CD8-positive, alpha-beta memory T cell (primary cell): Measurements from ENCODE around the gene NSMF. TPM values are rescaled to one million over a fixed set of nuclear protein-coding genes. Genes with fewer than 3 reads are reported as not detected.

Experiments
- CTCF ChIA-PET: fragments of 350-600 bp; sonication (Branson Sonifier 250); formaldehyde crosslinking; loops from one replicate; lab custom pipeline; 2021; ENCODE audit warnings: antibody characterized with exemption; lab: Charles Lee
- POLR2A ChIA-PET: fragments of 350-600 bp; sonication (Branson Sonifier 250); formaldehyde crosslinking; loops from one replicate; lab custom pipeline; 2021; ENCODE audit warnings: antibody characterized with exemption; lab: Charles Lee
- DNase-seq, 5 donors: peaks; one replicate each; pipeline versions ENCODE4 v3.0.0 to v3.0.0-alpha.2; 2020 to 2022; ENCODE audit warnings: mixed read lengths in 1 of 5
- H3K27ac ChIP-seq: one replicate; pipeline ENCODE4 v1.7.0; 2013; ENCODE audit warnings: low read depth, mild to moderate bottlenecking, low read length, moderate library complexity
- H3K27me3 ChIP-seq: 2 replicates; pipeline ENCODE4 v1.7.0; 2013; ENCODE audit warnings: low read length, mild to moderate bottlenecking; ENCODE audit not compliant: insufficient read depth, poor library complexity, severe bottlenecking
- H3K36me3 ChIP-seq: 2 replicates; pipeline ENCODE4 v1.7.0; 2013; ENCODE audit warnings: mild to moderate bottlenecking, low read length, moderate library complexity; ENCODE audit not compliant: insufficient read depth
- H3K4me1 ChIP-seq: 2 replicates; pipeline ENCODE4 v1.7.0; 2013; ENCODE audit warnings: mild to moderate bottlenecking, low read length, moderate library complexity; ENCODE audit not compliant: insufficient read depth
- H3K4me3 ChIP-seq: 2 replicates; pipeline ENCODE4 v1.7.0; 2013; ENCODE audit warnings: mild to moderate bottlenecking, low read length
- H3K9me3 ChIP-seq: 2 replicates; pipeline ENCODE4 v1.7.0; 2013; ENCODE audit warnings: mild to moderate bottlenecking, low read length
- H3K27ac Mint-ChIP-seq, 8 donors: one replicate each; pipeline ENCODE4 v1.8.0; 2020 to 2021; ENCODE audit warnings: mixed read lengths in 8 of 8, mild to moderate bottlenecking in 6 of 8, inconsistent platforms in 3 of 8, moderate library complexity in 3 of 8
- H3K27me3 Mint-ChIP-seq, 2 donors: one replicate each; pipeline ENCODE4 v1.8.0; 2020 to 2021; ENCODE audit warnings: mixed read lengths in 2 of 2, mild to moderate bottlenecking in 1 of 2, moderate library complexity in 1 of 2
- H3K36me3 Mint-ChIP-seq, 3 donors: one replicate each; pipeline ENCODE4 v1.8.0; 2020 to 2021; ENCODE audit warnings: mixed read lengths in 3 of 3, inconsistent platforms in 1 of 3, mild to moderate bottlenecking in 1 of 3
- H3K4me1 Mint-ChIP-seq, 3 donors: one replicate each; pipeline ENCODE4 v1.8.0; 2020 to 2021; ENCODE audit warnings: mixed read lengths in 3 of 3, inconsistent platforms in 1 of 3, mild to moderate bottlenecking in 1 of 3
- H3K4me3 Mint-ChIP-seq, 7 donors: one replicate each; pipeline ENCODE4 v1.8.0; 2020 to 2021; ENCODE audit warnings: mixed read lengths in 7 of 7, mild to moderate bottlenecking in 6 of 7, moderate library complexity in 4 of 7, inconsistent platforms in 2 of 7
- H3K9me3 Mint-ChIP-seq, 5 donors: one replicate each; pipeline ENCODE4 v1.8.0; 2020 to 2022; ENCODE audit warnings: mixed read lengths in 5 of 5, mild to moderate bottlenecking in 3 of 5, moderate library complexity in 2 of 5, inconsistent platforms in 1 of 5
- polyA plus RNA-seq: library from polyadenylated mRNA; unstranded; fragments of 300-500 nt; fragmentation: Illumina TruSeq; gene quantifications from one replicate; pipeline ENCODE4 v1.2.3, GENCODE V29; 2021
- total RNA-seq, 2 experiments: library from RNA; stranded (reverse); gene quantifications; one replicate each; pipeline ENCODE4 v1.2.3, GENCODE V29; 2021

The NSMF gene
- total and polyA plus RNA-seq, 3 experiments from 2014 or later = 15.4 to 42.8 (median 40.9) TPM

DNA sequence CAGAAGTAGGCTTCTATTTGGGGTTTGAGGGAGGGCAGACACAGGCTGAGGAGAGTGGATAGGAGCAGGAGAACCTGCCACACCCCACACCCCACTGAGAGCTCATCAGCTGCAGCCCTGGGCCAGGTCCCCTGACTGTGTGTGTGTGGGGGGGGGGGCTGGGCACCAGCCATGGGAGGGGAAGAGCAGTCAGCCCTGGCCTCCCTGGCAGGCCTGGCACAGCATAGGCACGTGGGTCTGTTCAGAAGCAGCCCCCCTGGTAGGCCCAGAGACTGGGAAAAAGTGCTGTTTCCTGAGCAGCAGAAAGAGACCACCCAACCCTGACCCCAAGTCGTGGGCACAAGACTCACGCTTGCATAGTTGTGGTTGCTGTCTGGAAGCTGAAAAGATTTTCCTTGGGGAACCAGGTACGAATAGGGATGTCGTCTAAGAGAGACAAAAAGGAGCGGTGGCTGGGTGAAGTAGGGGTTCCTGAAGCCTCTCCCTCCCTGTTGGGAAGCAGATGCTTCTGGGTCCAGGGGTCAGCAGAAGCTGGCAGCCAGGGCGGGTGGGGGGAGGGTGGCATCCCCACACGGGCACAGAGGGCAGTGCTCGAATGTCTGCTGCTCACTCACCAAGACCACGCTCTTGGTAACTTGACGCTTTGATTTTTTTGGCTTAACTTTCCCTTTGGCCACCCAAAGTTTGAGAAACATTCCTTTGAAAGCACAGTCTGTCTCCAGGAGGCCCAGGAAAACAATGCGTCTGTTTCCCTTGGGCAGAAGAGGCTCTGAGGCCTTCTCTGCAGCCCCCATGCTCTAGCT is 2.9 kb downstream of the NSMF start:
- Mint-ChIP-seq H3K36me3 (peaks cover 0 to 11% (median 0%) of the 10 kb centered on the region in 3 donors), H3K4me3 (peak overlapping the region in 4 of 7 donors; percentile 33 to 70 (median 45)), H3K27ac (peak overlapping the region in 3 of 8 donors; percentile 38 to 71 (median 55)), H3K27me3 (no peaks in the 10 kb centered on the region), H3K4me1 (peaks cover 17 to 52% (median 26%) of the 10 kb centered on the region in 3 donors), H3K9me3 (no peaks in the 10 kb centered on the region)
- Histone ChIP-seq H3K36me3 (no peaks in the 10 kb centered on the region), H3K4me1 (peaks cover 73% of the 10 kb centered on the region), H3K27me3 (no peaks in the 10 kb centered on the region), H3K4me3 (no peak overlapping the region), H3K27ac (no peak overlapping the region), H3K9me3 (no peaks in the 10 kb centered on the region)
- peak in 1 of 5 donors; percentile 0 for DNase-seq
- POLR2A ChIA-PET = no interaction called here
- CTCF ChIA-PET = interaction anchor here (0.8 to 1.5 kb wide), 3 partner anchors 10 to 33 kb away, joined by 3 to 4 read pairs (median 3); partner anchors contain the start of genes EXD3 and NOXA1

DNA sequence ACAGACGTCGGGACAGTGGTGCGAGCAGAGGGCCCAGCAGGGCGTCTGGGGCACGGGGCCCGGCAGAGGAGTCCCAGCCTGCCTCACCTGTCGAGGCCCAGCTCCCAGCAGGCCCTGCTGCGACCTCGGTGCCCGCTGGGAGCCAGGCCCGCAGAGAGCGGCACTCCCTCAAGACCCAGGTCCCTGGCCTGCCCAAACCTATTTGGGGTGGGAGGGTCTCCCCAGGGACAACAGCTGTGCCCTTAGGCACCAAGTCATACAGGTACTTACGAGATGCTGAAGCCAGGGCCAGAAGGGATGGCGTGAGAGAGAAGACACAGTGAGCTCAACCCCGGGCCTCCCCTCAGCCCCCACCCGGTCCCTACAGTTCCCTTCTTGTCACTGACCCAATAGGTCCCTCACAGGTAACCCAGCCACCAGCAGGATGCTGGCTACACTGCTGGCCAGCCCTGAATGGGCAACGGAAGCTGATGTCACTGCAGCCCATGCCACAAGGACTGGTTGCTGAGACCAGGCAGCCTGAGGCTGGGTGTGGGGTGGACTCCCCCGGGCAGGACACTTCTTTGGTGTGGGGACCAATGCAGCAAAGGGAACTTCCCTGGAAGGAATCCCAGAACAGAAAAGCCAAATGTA is 3.7 kb downstream of the NSMF start:
- H3K4me1 Mint-ChIP-seq = peaks cover 23 to 48% (median 26%) of the 10 kb centered on the region in 3 donors
- H3K36me3 Mint-ChIP-seq = peaks cover 0 to 11% (median 0%) of the 10 kb centered on the region in 3 donors
- no peaks in the 10 kb centered on the region for H3K27me3 Mint-ChIP-seq
- DNase-seq = peak in 2 of 5 donors; percentile 0 to 48
- H3K27me3 ChIP-seq = no peaks in the 10 kb centered on the region
- no peaks in the 10 kb centered on the region for H3K9me3 ChIP-seq
- peaks cover 70% of the 10 kb centered on the region for H3K4me1 ChIP-seq
- peaks cover 0 to 3% (median 0%) of the 10 kb centered on the region in 5 donors for H3K9me3 Mint-ChIP-seq
- H3K27ac Mint-ChIP-seq = peak overlapping the region in 2 of 8 donors; percentile 55 to 71
- H3K27ac ChIP-seq = no peak overlapping the region
- peak overlapping the region in 3 of 7 donors; percentile 19 to 70 (median 33) for H3K4me3 Mint-ChIP-seq
- CTCF ChIA-PET = interaction anchor here (0.8 kb wide), 1 partner anchor 33 kb away, joined by 3 read pairs; the partner anchor contains the start of genes EXD3 and NOXA1
- H3K4me3 ChIP-seq = no peak overlapping the region
- H3K36me3 ChIP-seq = no peaks in the 10 kb centered on the region
- POLR2A ChIA-PET = no interaction called here

DNA sequence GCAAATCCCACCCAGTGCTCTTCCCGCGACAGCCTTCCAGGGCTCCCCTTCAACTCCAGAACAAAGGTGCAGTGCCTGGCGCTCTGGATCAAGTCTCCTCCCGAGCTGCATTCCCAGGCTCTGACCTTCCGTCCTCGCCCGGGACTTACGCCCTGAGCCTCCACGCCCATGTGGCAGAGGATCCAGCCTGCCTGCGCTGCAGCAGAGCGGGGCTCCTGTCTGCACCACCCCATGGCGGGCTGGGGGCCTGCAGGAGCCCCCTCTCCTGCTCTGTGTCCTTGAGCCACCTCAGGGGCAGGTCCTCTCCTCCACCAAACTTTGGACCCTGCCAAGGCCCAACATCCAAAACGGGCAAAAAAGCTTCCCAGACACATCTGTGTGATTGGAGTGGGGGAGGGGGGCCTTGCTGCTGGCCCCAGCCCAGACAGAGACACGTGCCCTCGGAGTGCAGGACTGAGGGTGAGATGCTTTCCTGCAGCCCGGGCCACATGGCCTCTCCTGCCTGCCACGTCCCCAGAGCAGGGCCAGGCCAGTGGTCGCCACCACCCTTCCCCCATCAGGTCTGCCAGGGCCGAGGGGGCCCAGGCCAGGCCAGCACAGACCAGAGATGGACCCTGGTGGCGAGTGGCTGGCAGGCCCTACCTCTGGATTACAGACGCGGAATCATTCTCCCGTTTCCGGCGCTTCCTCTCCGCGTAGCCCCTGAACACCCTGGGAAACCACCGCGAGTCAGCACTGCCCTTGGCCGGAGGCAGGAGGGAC is 4.4 kb downstream of the NSMF start:
- peaks cover 0 to 2% of the 10 kb centered on the region in 2 donors for H3K27me3 Mint-ChIP-seq
- H3K4me1 Mint-ChIP-seq = peaks cover 24 to 44% (median 25%) of the 10 kb centered on the region in 3 donors
- H3K27me3 ChIP-seq = no peaks in the 10 kb centered on the region
- peak in 2 of 5 donors; percentile 0 to 48 for DNase-seq
- H3K9me3 ChIP-seq = no peaks in the 10 kb centered on the region
- POLR2A ChIA-PET = no interaction called here
- H3K27ac ChIP-seq = peak overlapping the region; percentile 24
- peak overlapping the region; percentile 37 for H3K4me3 ChIP-seq
- peaks cover 0 to 6% (median 0%) of the 10 kb centered on the region in 5 donors for H3K9me3 Mint-ChIP-seq
- H3K27ac Mint-ChIP-seq = no peak overlapping the region
- peaks cover 70% of the 10 kb centered on the region for H3K4me1 ChIP-seq
- H3K36me3 Mint-ChIP-seq = peaks cover 0 to 11% (median 0%) of the 10 kb centered on the region in 3 donors
- H3K4me3 Mint-ChIP-seq = peak overlapping the region in 1 of 7 donors; percentile 32
- CTCF ChIA-PET = no interaction called here
- H3K36me3 ChIP-seq = no peaks in the 10 kb centered on the region

DNA sequence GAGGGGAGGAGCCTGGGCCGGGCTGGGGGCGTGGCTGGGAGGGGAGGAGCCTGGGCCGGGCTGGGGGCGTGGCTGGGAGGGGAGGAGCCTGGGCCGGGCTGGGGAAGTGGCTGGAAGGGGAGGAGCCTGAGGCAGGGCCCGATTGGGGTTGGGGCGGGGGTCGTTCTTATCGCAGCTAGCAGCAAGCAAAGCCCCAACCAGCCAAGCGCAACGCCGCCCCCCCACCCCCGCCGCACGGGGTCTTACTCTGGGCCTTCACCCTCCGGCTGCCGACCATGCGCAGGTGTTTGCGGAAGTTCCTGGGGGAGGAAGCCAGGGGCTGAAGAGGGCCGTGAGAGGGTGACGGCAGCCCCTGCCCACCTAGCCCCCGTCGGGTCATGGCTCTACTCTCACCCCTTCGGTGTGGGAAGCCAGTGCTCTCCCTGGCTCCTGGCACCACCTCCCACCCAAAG is 5.0 kb downstream of the NSMF start:
- Histone ChIP-seq H3K9me3 (no peaks in the 10 kb centered on the region), H3K4me3 (peak overlapping the region; percentile 37), H3K27ac (peak overlapping the region; percentile 24), H3K4me1 (peaks cover 68% of the 10 kb centered on the region), H3K27me3 (no peaks in the 10 kb centered on the region), H3K36me3 (no peaks in the 10 kb centered on the region)
- ChIA-PET CTCF (no interaction called here), POLR2A (no interaction called here)
- H3K36me3 Mint-ChIP-seq = peaks cover 0 to 11% (median 0%) of the 10 kb centered on the region in 3 donors
- peak in 1 of 5 donors; percentile 49 for DNase-seq
- no peak overlapping the region for H3K4me3 Mint-ChIP-seq
- peak overlapping the region in 1 of 8 donors; percentile 84 for H3K27ac Mint-ChIP-seq
- H3K9me3 Mint-ChIP-seq = peaks cover 0 to 6% (median 0%) of the 10 kb centered on the region in 5 donors
- H3K4me1 Mint-ChIP-seq = peaks cover 21 to 39% (median 23%) of the 10 kb centered on the region in 3 donors
- peaks cover 0 to 2% of the 10 kb centered on the region in 2 donors for H3K27me3 Mint-ChIP-seq

DNA sequence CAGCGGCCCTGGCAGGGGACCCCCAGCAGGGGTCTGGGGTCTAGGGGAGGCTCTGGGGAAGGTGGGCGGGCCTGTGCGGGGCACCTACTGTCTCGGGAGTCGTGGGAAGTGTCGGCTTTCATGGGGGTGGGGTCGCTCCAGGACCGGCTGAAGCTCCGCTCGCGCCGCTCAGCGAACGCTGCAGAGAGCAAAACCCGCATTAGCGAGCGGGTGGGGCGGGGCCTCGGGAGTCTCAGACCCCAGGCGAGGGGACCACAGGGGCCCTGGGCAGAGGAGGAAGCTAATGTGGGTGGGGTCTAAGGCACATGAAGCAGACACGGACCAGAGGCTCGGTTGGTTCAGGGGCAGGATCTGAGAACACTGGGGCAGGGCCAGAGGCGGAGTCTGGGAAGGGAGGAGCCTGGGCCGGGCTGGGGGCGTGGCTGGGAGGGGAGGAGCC is 5.5 kb downstream of the NSMF start:
- Mint-ChIP-seq H3K27ac (peak overlapping the region in 1 of 8 donors; percentile 64), H3K4me1 (peaks cover 21 to 42% (median 23%) of the 10 kb centered on the region in 3 donors), H3K27me3 (peaks cover 0 to 2% of the 10 kb centered on the region in 2 donors), H3K9me3 (peaks cover 0 to 6% (median 0%) of the 10 kb centered on the region in 5 donors), H3K4me3 (peak overlapping the region in 1 of 7 donors; percentile 48), H3K36me3 (peaks cover 0 to 11% (median 0%) of the 10 kb centered on the region in 3 donors)
- peak; percentile 33 to 61 (median 36) for DNase-seq
- H3K27me3 ChIP-seq = no peaks in the 10 kb centered on the region
- ChIA-PET CTCF (interaction anchor here (1.6 kb wide), 1 partner anchor 31 kb away, joined by 5 read pairs; the partner anchor contains the start of genes EXD3 and NOXA1), POLR2A (no interaction called here)
- no peak overlapping the region for H3K4me3 ChIP-seq
- no peak overlapping the region for H3K27ac ChIP-seq
- H3K4me1 ChIP-seq = peaks cover 68% of the 10 kb centered on the region
- H3K9me3 ChIP-seq = no peaks in the 10 kb centered on the region
- no peaks in the 10 kb centered on the region for H3K36me3 ChIP-seq

DNA sequence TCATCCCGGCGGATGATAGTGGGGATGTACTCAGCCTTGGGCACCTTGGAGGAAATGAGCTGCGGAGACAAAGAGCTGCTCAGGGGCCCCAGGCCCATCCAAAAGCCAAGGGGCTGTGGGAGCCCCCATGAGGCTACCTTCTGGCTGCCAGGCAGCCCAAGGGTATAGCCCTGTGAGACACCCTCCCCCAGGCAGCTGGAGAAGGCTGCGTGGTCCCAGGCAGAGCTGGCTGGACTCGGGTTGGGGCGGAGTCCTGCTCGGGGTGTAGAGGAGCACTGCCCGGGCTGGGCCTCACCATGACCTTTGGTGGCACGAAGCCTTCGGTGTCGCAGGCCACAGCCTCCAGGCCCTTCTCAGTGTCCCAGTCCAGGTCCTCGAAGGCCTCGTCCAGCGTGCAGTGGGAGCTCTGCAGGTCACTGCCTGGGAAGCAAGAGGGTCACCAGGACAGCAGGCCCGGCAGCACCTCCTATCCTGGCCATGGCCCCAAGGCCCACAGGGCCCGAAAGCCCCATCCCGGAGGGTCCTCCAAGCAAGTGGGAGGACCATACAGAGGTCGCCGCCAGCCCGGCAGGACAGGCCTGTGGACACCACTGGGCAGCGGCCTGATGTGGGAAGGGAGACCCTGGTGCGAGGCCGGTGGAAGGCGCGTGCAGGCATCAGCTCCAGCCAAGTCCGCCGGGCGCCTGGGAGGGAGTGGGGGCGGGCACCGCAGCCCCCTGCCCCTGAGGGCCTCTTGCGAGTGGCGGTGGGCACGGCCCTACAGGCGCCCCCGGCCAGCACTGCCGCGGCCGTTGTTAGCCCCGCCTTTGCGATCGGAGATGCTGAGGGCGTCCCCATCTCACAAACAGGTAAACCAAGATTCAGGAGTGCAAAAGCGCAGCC is 6.1 kb downstream of the NSMF start:
- H3K27me3 ChIP-seq = no peaks in the 10 kb centered on the region
- Mint-ChIP-seq H3K9me3 (peaks cover 0 to 6% (median 0%) of the 10 kb centered on the region in 5 donors), H3K27me3 (peaks cover 0 to 2% of the 10 kb centered on the region in 2 donors), H3K36me3 (peaks cover 0 to 11% (median 0%) of the 10 kb centered on the region in 3 donors), H3K4me1 (peaks cover 21 to 42% (median 23%) of the 10 kb centered on the region in 3 donors), H3K27ac (peak overlapping the region in 1 of 8 donors; percentile 48), H3K4me3 (no peak overlapping the region)
- DNase-seq = peak in 1 of 5 donors; percentile 52
- POLR2A ChIA-PET = interaction anchor here (0.6 kb wide), 1 partner anchor 256 kb away, joined by 3 read pairs; no protein-coding TSS in a partner anchor
- peaks cover 63% of the 10 kb centered on the region for H3K4me1 ChIP-seq
- no peak overlapping the region for H3K4me3 ChIP-seq
- no peak overlapping the region for H3K27ac ChIP-seq
- CTCF ChIA-PET = interaction anchor here (1.6 kb wide), 1 partner anchor 30 kb away, joined by 5 read pairs; the partner anchor contains the start of genes EXD3 and NOXA1
- H3K36me3 ChIP-seq = no peaks in the 10 kb centered on the region
- H3K9me3 ChIP-seq = no peaks in the 10 kb centered on the region
